Activated CD4-positive, CD25-positive, alpha-beta regulatory T cell treated with anti-CD3 and anti-CD28 coated beads, Interleukin-2, amount 50 U/mL, for 24 hours (primary cell): ENCODE results near the gene FLAD1.

Experiments
- ATAC-seq, 2 donors: fragments of 150-1000 bp; cut with Tn5 transposase; one replicate each; pipeline ENCODE4 v1.10.0; 2021; ENCODE audit warnings: mild to moderate bottlenecking in 1 of 2, moderate library complexity in 1 of 2

FLAD1 gene

GRCh38 chr1:155018617-155019348 is 35.6 kb downstream of the FLAD1 start:
- no peak for ATAC-seq

- ATAC-seq = no peak
Measured at GRCh38 chr1:155019377-155020245, 36.5 kb downstream of the FLAD1 start.

- ATAC-seq = no peak
Measured at GRCh38 chr1:155022136-155022926, 39.2 kb downstream of the FLAD1 start.

- no peak for ATAC-seq
Measured at GRCh38 chr1:155022927-155023236, 39.7 kb downstream of the FLAD1 start.

- ATAC-seq = no peak
Measured at GRCh38 chr1:155023627-155024026, 40.5 kb downstream of the FLAD1 start.

- no peak for ATAC-seq
Measured at GRCh38 chr1:155024315-155024714, 41.2 kb downstream of the FLAD1 start.

GRCh38 chr1:155026154-155026553 is 43.0 kb downstream of the FLAD1 start:
- no peak for ATAC-seq

- no peak for ATAC-seq
Measured at GRCh38 chr1:155026588-155026987, 43.4 kb downstream of the FLAD1 start.

- no peak for ATAC-seq
Measured at GRCh38 chr1:155029513-155030242, 46.5 kb downstream of the FLAD1 start.

GRCh38 chr1:155030243-155030795 is 47.2 kb downstream of the FLAD1 start:
- no peak for ATAC-seq

- no peak for ATAC-seq
Measured at GRCh38 chr1:155030899-155031298, 47.8 kb downstream of the FLAD1 start.

- no peak for ATAC-seq
Measured at GRCh38 chr1:155032886-155033285, 49.7 kb downstream of the FLAD1 start.

- ATAC-seq = no peak
Measured at GRCh38 chr1:155033524-155033923, 50.4 kb downstream of the FLAD1 start, which contains the start of the genes DCST1 and DCST2. TSS of gene DCST1 (plus strand) at chr1:155033824. CDS start at chr1:155034037, 213 bp downstream. TSS of gene DCST2 (minus strand) at chr1:155033781. CDS start at chr1:155033701, 80 bp downstream.

- no peak for ATAC-seq
Measured at GRCh38 chr1:155034318-155035208, 51.4 kb downstream of the FLAD1 start.

GRCh38 chr1:155035936-155036335 is 52.8 kb downstream of the FLAD1 start:
- ATAC-seq = no peak

GRCh38 chr1:155037043-155037442 is 53.9 kb downstream of the FLAD1 start:
- ATAC-seq = no peak

GRCh38 chr1:155037851-155038441 is 54.8 kb downstream of the FLAD1 start:
- no peak for ATAC-seq

GRCh38 chr1:155038602-155039307 is 55.6 kb downstream of the FLAD1 start:
- no peak for ATAC-seq

- ATAC-seq = no peak
Measured at GRCh38 chr1:155039308-155039669, 56.1 kb downstream of the FLAD1 start.
